HL-60/S4 treated with retinoic acid at 250 ng/mL for 4 days and 3 days (cell line): ENCODE results near the gene L3MBTL3.

Experiments used
- in situ Hi-C: fragments of 300-500 bp; cut with MboI; formaldehyde crosslinking; loops from 2 replicates; pipeline ENCODE4 v1.7.0; 2022; ENCODE audit warnings: low sequenced_read_pairs

Gene L3MBTL3

GRCh38 chr6:130176378-130176777 lies 158.0 kb downstream of the L3MBTL3 start:
- in situ Hi-C loops = no loop called here

- in situ Hi-C loops = no loop called here
These were observed 160.3 kb downstream of the L3MBTL3 start for GRCh38 chr6:130178692-130179091.

GRCh38 chr6:130182466-130182865 lies 164.1 kb downstream of the L3MBTL3 start:
- in situ Hi-C loops = no loop called here

GRCh38 chr6:130183271-130184222 lies 165.2 kb downstream of the L3MBTL3 start:
- in situ Hi-C loops = no loop called here

- in situ Hi-C loops = no loop called here
These were observed 167.3 kb downstream of the L3MBTL3 start for GRCh38 chr6:130185658-130186057.

GRCh38 chr6:130187335-130188206 lies 169.2 kb downstream of the L3MBTL3 start:
- in situ Hi-C loops = no loop called here

- in situ Hi-C loops = no loop called here
These were observed 170.0 kb downstream of the L3MBTL3 start for GRCh38 chr6:130188207-130188899.

GRCh38 chr6:130189531-130190397 lies 171.4 kb downstream of the L3MBTL3 start:
- in situ Hi-C loops = no loop called here
